Skin epidermis (tissue), 12 donors: ENCODE measurements around the gene CEP97.
A peak's percentile ranks its signal among the peaks of the same experiment; 100 is the strongest.
"Not testable (repeated sequence)": the region's sequence is repeated elsewhere in the genome, so short reads cannot be mapped to it uniquely, and the experiment has no call there.

Experiments
- H3K27ac ChIP-seq, 21 experiments: fragments of 200-600 bp; sonication (generic) in 11 of 21; one replicate each; pipeline ENCODE4 v1.5.0; 2020; ENCODE audit warnings: mild to moderate bottlenecking in 3 of 21, inconsistent platforms in 2 of 21, moderate library complexity in 2 of 21
- H3K4me3 ChIP-seq, 7 experiments: fragments of 200-600 bp; sonication (generic) in 2 of 7; one replicate each; pipeline ENCODE4 v1.5.0; 2020; ENCODE audit warnings: inconsistent platforms in 2 of 7, mild to moderate bottlenecking in 2 of 7, moderate library complexity in 1 of 7

Gene CEP97, protein sequence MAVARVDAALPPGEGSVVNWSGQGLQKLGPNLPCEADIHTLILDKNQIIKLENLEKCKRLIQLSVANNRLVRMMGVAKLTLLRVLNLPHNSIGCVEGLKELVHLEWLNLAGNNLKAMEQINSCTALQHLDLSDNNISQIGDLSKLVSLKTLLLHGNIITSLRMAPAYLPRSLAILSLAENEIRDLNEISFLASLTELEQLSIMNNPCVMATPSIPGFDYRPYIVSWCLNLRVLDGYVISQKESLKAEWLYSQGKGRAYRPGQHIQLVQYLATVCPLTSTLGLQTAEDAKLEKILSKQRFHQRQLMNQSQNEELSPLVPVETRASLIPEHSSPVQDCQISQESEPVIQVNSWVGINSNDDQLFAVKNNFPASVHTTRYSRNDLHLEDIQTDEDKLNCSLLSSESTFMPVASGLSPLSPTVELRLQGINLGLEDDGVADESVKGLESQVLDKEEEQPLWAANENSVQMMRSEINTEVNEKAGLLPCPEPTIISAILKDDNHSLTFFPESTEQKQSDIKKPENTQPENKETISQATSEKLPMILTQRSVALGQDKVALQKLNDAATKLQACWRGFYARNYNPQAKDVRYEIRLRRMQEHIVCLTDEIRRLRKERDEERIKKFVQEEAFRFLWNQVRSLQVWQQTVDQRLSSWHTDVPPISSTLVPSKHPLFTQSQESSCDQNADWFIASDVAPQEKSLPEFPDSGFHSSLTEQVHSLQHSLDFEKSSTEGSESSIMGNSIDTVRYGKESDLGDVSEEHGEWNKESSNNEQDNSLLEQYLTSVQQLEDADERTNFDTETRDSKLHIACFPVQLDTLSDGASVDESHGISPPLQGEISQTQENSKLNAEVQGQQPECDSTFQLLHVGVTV

GRCh38 chr3:101724329-101725193, at the start of gene CEP97:
Gene CEP97, plus strand, starts transcription at chr3:101724614. Its CDS starts 63 bp downstream, at chr3:101724677.
- peak within 1 kb of the TSS in 20 of 21 experiments; percentile 8 to 89 (median 74) for H3K27ac ChIP-seq
- H3K4me3 ChIP-seq, result peak within 1 kb of the TSS; percentile 54 to 91 (median 77)

DNA sequence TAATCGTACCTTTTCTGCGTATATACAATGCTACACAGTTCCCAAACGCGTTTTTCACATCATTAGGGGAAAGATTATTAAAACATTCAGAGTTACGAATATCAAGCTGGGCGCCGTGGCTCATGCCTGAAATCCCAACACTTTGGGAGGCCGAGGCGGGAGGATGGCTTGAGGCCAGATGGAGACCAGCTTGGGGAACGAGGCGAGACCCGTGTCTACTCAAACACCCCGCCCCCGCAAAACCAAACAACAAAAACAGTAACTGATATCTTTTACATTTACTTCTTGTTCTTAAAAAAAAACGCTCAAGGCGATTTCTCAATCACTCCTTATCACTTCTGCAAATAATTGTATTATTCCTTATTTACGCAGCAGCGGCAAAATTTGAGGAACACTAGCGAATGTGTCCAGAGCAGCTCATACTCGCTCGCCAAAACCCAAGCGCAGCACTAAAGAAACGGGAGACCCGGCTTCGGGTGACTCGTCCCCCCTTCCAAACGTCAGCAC, 48.7 kb upstream of the CEP97 start:
- peak overlapping the region; percentile 61 to 100 (median 97) for H3K4me3 ChIP-seq

GRCh38 chr3:101676216-101676764, 48.1 kb upstream of the CEP97 start:
- peak overlapping the region; percentile 66 to 99 (median 96) for H3K27ac ChIP-seq
- H3K4me3 ChIP-seq, result peak overlapping the region; percentile 61 to 100 (median 97)

More for the DNA sequence above, 48.7 kb upstream of the CEP97 start:
- H3K27ac ChIP-seq, result peak overlapping the region in 20 of 21 experiments; percentile 66 to 99 (median 96)

- Histone ChIP-seq H3K4me3 (peak within 1 kb of the TSS; percentile 61 to 100 (median 97)), H3K27ac (peak within 1 kb of the TSS; percentile 66 to 99 (median 96))
Observed at GRCh38 chr3:101676765-101677435, 47.5 kb upstream of the CEP97 start, which contains the start of gene ZBTB11. Gene ZBTB11, minus strand, starts transcription at chr3:101677132. Its CDS starts 218 bp downstream, at chr3:101676914.

GRCh38 chr3:101677436-101678286, 46.8 kb upstream of the CEP97 start:
- H3K4me3 ChIP-seq, result peak overlapping the region; percentile 22 to 100 (median 89)
- H3K27ac ChIP-seq, result peak overlapping the region in 16 of 21 experiments; percentile 25 to 98 (median 95)

DNA sequence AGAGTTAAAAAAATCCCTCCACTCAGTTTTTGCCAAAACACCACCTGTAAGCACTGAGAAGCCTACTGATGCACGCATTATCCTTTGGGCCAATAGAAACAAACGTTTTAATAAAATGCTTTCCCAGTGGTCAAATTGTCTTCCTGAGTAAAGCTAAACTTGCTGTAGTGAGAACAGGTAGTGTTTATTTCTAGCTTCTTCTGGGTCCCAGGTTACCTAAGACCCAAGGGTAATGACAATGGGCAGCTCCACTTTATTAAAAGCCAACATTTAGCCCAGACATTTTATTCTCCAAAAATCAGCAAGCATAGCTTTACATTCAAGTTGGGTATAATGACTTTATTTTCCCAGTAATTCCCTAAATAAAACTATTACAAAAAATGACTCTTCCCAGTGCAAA, 45.6 kb upstream of the CEP97 start:
- H3K27ac ChIP-seq, result not testable (repeated sequence)

GRCh38 chr3:101680466-101680865, 43.9 kb upstream of the CEP97 start:
- H3K4me3 ChIP-seq, result no peak overlapping the region

More for the DNA sequence above, 45.6 kb upstream of the CEP97 start:
- H3K4me3 ChIP-seq, result not testable (repeated sequence)

GRCh38 chr3:101685050-101685400, 39.4 kb upstream of the CEP97 start:
- Histone ChIP-seq H3K27ac (peak overlapping the region in 12 of 21 experiments; percentile 46 to 98 (median 92)), H3K4me3 (peak overlapping the region; percentile 48 to 82 (median 72))

More at GRCh38 chr3:101680466-101680865, 43.9 kb upstream of the CEP97 start:
- H3K27ac ChIP-seq, result no peak overlapping the region

GRCh38 chr3:101685870-101686307, 38.5 kb upstream of the CEP97 start:
- H3K27ac ChIP-seq, result peak overlapping the region; percentile 23 to 98 (median 92)
- peak overlapping the region; percentile 48 to 82 (median 72) for H3K4me3 ChIP-seq

DNA sequence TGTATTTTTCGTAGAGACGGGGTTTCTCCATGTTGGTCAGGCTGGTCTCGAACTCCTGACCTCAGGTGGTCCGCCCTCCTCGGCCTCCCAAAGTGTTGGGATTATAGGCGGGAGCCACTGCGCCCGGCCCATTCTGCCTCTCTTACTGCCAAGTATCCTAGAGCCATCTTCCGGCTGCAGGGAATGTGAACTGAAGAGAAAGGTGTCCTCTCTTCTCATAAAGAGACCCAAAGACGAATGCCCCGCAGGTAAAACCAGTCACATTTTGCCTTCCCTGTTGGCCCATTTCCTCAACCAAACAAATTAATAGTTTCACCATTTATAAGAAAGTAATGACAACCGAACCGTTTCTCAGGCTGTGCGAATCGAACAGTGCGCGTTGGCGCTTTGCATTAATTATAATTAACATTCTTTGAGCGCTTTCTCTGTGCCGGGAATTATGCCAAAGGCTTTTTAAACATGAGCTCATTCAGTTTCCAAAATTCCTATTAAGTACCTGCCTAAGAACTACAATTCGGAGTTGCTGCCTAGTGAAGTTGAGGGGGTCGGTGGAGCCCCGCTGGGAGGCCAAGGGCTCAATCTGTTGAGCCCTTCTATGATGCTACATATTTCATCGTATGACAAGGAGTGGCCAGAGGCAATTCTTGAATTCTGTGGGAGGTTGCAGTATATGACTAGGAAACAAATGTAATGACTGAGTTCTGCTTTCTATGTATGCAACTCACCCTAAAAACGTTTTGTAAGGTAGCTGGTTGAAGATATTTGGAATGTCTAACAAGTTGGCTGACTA, 37.1 kb upstream of the CEP97 start:
- Histone ChIP-seq H3K27ac (peak overlapping the region; percentile 50 to 98 (median 91)), H3K4me3 (peak overlapping the region; percentile 48 to 82 (median 72))

DNA sequence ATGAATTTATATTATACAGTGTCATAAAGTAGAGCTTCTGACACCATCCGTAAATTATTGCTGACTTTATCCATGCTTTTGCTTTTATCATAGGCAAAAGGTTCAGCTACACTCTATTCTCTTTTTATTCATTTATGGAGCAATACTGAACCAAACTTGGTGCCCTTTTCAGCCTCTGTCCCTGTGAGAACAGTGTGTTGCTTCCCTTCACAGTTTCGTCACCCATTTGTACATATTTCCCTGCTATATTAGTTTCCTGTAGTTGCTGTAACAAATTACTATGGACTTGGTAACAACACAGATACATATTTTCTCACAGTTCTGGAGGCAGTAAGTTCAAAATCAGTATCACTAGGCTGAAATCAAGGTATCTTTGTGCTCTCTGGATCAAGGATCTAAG, 35.1 kb upstream of the CEP97 start:
- H3K4me3 ChIP-seq, result no peak overlapping the region
- H3K27ac ChIP-seq, result no peak overlapping the region

GRCh38 chr3:101690972-101691371, 33.4 kb upstream of the CEP97 start:
- no peak overlapping the region for H3K4me3 ChIP-seq
- H3K27ac ChIP-seq, result no peak overlapping the region

DNA sequence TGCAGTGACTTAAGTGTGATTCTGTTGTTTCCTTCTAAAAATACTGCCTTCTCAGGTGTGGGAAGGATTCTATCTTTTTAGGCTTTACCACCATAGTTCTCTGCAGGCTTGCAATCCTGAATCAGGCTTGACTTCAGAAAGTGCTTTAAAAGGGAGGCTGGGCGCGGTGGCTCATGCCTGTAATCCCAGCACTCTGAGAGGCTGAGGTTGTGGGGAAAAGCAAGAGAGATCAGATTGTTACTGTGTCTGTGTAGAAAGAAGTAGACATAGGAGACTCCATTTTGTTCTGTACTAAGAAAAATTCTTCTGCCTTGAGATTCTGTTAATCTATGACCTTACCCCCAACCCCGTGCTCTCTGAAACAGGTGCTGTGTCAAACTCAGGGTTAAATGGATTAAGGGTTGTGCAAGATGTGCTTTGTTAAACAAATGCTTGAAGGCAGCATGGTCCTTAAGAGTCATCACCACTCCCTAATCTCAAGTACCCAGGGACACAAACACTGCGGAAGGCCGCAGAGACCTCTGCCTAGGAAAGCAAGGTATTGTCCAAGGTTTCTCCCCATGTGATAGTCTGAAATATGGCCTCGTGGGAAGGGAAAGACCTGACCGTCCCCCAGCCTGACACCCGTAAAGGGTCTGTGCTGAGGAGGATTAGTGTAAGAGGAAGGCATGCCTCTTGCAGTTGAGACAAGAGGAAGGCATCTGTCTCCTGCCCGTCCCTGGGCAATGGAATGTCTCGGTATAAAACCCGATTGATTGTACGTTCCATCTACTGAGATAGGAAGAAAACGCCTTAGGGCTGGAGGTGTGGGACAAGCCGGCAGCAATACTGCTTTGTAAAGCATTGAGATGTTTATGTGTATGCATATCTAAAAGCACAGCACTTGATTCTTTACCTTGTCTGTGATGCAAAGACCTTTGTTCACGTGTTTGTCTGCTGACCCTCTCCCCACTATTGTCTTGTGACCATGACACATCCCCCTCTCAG, 32.4 kb upstream of the CEP97 start:
- H3K27ac ChIP-seq, H3K4me3 ChIP-seq: not testable (repeated sequence)

DNA sequence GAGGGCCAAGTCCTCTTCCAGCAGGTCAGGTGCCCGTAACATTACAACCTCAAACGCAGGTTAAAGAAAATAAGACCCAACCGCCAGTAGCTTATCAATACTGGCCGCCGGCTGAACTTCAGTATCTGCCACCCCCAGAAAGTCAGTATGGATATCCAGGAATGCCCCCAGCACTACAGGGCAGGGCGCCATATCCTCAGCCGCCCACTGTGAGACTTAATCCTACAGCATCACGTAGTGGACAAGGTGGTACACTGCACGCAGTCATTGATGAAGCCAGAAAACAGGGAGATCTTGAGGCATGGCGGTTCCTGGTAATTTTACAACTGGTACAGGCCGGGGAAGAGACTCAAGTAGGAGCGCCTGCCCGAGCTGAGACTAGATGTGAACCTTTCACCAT, 30.9 kb upstream of the CEP97 start:
- H3K4me3 ChIP-seq, H3K27ac ChIP-seq: not testable (repeated sequence)

GRCh38 chr3:101694836-101695235, 29.6 kb upstream of the CEP97 start:
- H3K4me3 ChIP-seq, H3K27ac ChIP-seq: not testable (repeated sequence)
